ENCODE results near the gene TOR1AIP1.

Gene TOR1AIP1

GRCh38 chr1:179875596-179876299, 6.3 kb upstream of the TOR1AIP1 start:
- no peak for TF ChIP-seq CTCF (IDR thresholded peaks at IDR 0.05; ENCODE audit: low read depth, low read length)
- H3K36me3 ChIP-seq, result peaks cover 42% of the 10 kb centered on the region

GRCh38 chr1:179876300-179876715, 5.8 kb upstream of the TOR1AIP1 start:
- no peak overlapping the region; the same call in 1 of the 2 replicates for H3K4me3 ChIP-seq (ENCODE audit: low read depth, low read length)
- peaks cover 42% of the 10 kb centered on the region for H3K36me3 ChIP-seq
- H3K27me3 ChIP-seq (ENCODE audit: insufficient read depth, low read depth, severe bottlenecking), result no peaks in the 10 kb centered on the region
- no peak for TF ChIP-seq CTCF (IDR thresholded peaks at IDR 0.05; ENCODE audit: low read depth, low read length)
- H3K9me3 ChIP-seq (ENCODE audit: severe bottlenecking), result no peaks in the 10 kb centered on the region
- no peak for DNase-seq
- H3K27ac ChIP-seq, result no peak overlapping the region

More at GRCh38 chr1:179875596-179876299, 6.3 kb upstream of the TOR1AIP1 start:
- no peaks in the 10 kb centered on the region for H3K27me3 ChIP-seq (ENCODE audit: insufficient read depth, low read depth, severe bottlenecking)
- H3K27ac ChIP-seq, result no peak overlapping the region
- H3K4me3 ChIP-seq (ENCODE audit: low read depth, low read length), result no peak overlapping the region
- no peak for DNase-seq
- no peaks in the 10 kb centered on the region for H3K9me3 ChIP-seq (ENCODE audit: severe bottlenecking)

GRCh38 chr1:179877586-179878265, 4.4 kb upstream of the TOR1AIP1 start, which contains the start of gene TOR1AIP2:
TSS of gene TOR1AIP2 (minus strand) at chr1:179877803. CDS start at chr1:179852665, 25,138 bp downstream.
- H3K4me3 ChIP-seq (ENCODE audit: low read depth, low read length), result peak within 1 kb of the TSS; percentile 68
- no peaks in the 10 kb centered on the region for H3K9me3 ChIP-seq (ENCODE audit: severe bottlenecking)
- DNase-seq, result peak; percentile 93
- no peak for TF ChIP-seq CTCF (IDR thresholded peaks at IDR 0.05; ENCODE audit: low read depth, low read length)
- no peaks in the 10 kb centered on the region for H3K27me3 ChIP-seq (ENCODE audit: insufficient read depth, low read depth, severe bottlenecking)
- H3K27ac ChIP-seq, result peak within 1 kb of the TSS; percentile 63
- H3K36me3 ChIP-seq, result peaks cover 38% of the 10 kb centered on the region

GRCh38 chr1:179879797-179880196, 2.3 kb upstream of the TOR1AIP1 start:
- H3K27ac ChIP-seq, result no peak overlapping the region
- H3K4me3 ChIP-seq (ENCODE audit: low read depth, low read length), result no peak overlapping the region
- no peaks in the 10 kb centered on the region for H3K9me3 ChIP-seq (ENCODE audit: severe bottlenecking)
- no peak for TF ChIP-seq CTCF (IDR thresholded peaks at IDR 0.05; ENCODE audit: low read depth, low read length)
- no peaks in the 10 kb centered on the region for H3K27me3 ChIP-seq (ENCODE audit: insufficient read depth, low read depth, severe bottlenecking)
- H3K36me3 ChIP-seq, result peaks cover 25% of the 10 kb centered on the region
- DNase-seq, result no peak

- no peak for TF ChIP-seq CTCF (IDR thresholded peaks at IDR 0.05; ENCODE audit: low read depth, low read length)
- Histone ChIP-seq H3K36me3 (peaks cover 25% of the 10 kb centered on the region), H3K27ac (peak overlapping the region; percentile 98), H3K27me3 (ENCODE audit: insufficient read depth, low read depth, severe bottlenecking) (no peaks in the 10 kb centered on the region), H3K9me3 (ENCODE audit: severe bottlenecking) (no peaks in the 10 kb centered on the region), H3K4me3 (ENCODE audit: low read depth, low read length) (peak overlapping the region; percentile 94)
- DNase-seq, result no peak
These were observed 338 bp upstream of the TOR1AIP1 start for GRCh38 chr1:179881642-179882252.
